IMR-90 (cell line): ENCODE measurements around the gene CDS1. TPM values are rescaled to one million over a fixed set of nuclear protein-coding genes. Genes with fewer than 3 reads are reported as not detected.

Source experiments
- ATAC-seq: fragments of 200-7000 bp; cut with Tn5 transposase; 2 replicates; pipeline ENCODE4 v1.9.1; 2020; ENCODE audit warnings: low read depth, mild to moderate bottlenecking, moderate library complexity
- BruUV-seq: library from RNA; stranded (reverse); fragments of 400-500 nt; replicated peaks from 2 replicates; lab custom pipeline; 2021; lab: Mats Ljungman, UMichigan
- CTCF ChIA-PET: fragments of 300-600 bp; formaldehyde crosslinking; extraction: SDS; loops from one replicate; lab custom pipeline; 2021; ENCODE audit warnings: antibody characterized with exemption; lab: Yijun Ruan, JAX
- POLR2A ChIA-PET: fragments of 300-600 bp; sonication (Branson Sonifier 250); formaldehyde crosslinking; loops from one replicate; lab custom pipeline; 2022; ENCODE audit warnings: antibody characterized with exemption; ENCODE audit not compliant: unreplicated experiment; lab: Charles Lee
- DNase-seq: peaks from one replicate; pipeline ENCODE4 v3.0.0; 2013
- H2AFZ ChIP-seq: replicated peaks from 2 replicates; pipeline ENCODE3; 2013; ENCODE audit warnings: low read length, mild to moderate bottlenecking; ENCODE audit not compliant: poor library complexity
- H2AK5ac ChIP-seq: 2 replicates; pipeline ENCODE4 v1.6.1; 2013; ENCODE audit warnings: low read depth, low read length, inconsistent platforms
- H2AK9ac ChIP-seq: replicated peaks from 2 replicates; pipeline ENCODE3; 2013; ENCODE audit warnings: mild to moderate bottlenecking, low read depth, low read length, moderate library complexity; ENCODE audit not compliant: poor library complexity
- H2BK120ac ChIP-seq: 2 replicates; pipeline ENCODE4 v1.6.1; 2013; ENCODE audit warnings: low read depth, low read length, inconsistent platforms
- H2BK15ac ChIP-seq: 3 replicates; pipeline ENCODE4 v1.6.1; 2013; ENCODE audit warnings: low read depth, low read length, inconsistent platforms
- H2BK20ac ChIP-seq: 2 replicates; pipeline ENCODE4 v1.6.1; 2013; ENCODE audit warnings: low read depth, mild to moderate bottlenecking, inconsistent platforms, low read length, moderate library complexity
- H2BK5ac ChIP-seq: 2 replicates; pipeline ENCODE4 v1.6.1; 2013; ENCODE audit warnings: mild to moderate bottlenecking, low read depth, low read length, inconsistent platforms; ENCODE audit not compliant: poor library complexity, severe bottlenecking
- H3K14ac ChIP-seq: replicated peaks from 2 replicates; pipeline ENCODE4 v1.6.1; 2013; ENCODE audit warnings: low read depth, low read length, inconsistent platforms
- H3K18ac ChIP-seq: 2 replicates; pipeline ENCODE4 v1.6.1; 2013; ENCODE audit warnings: low read depth, low read length, control low read depth
- H3K23ac ChIP-seq: 2 replicates; pipeline ENCODE4 v1.6.1; 2013; ENCODE audit warnings: low read depth, low read length, inconsistent platforms
- H3K27ac ChIP-seq: 2 replicates; pipeline ENCODE4 v1.5.1; 2013; ENCODE audit warnings: mild to moderate bottlenecking, control low read depth, low read length; ENCODE audit not compliant: insufficient read depth
- H3K27me3 ChIP-seq: 2 replicates; pipeline ENCODE4 v1.6.1; 2013; ENCODE audit warnings: low read length; ENCODE audit not compliant: control insufficient read depth, insufficient read depth
- H3K36me3 ChIP-seq: 2 replicates; pipeline ENCODE4 v1.6.1; 2013; ENCODE audit warnings: low read length, mixed read lengths; ENCODE audit not compliant: control insufficient read depth, insufficient read depth
- H3K4ac ChIP-seq: 2 replicates; pipeline ENCODE4 v1.6.1; 2013; ENCODE audit warnings: low read depth, low read length, inconsistent platforms
- H3K4me1 ChIP-seq: 2 replicates; pipeline ENCODE4 v1.6.1; 2013; ENCODE audit warnings: low read length, mixed read lengths; ENCODE audit not compliant: control insufficient read depth, insufficient read depth
- H3K4me2 ChIP-seq: 2 replicates; pipeline ENCODE4 v1.6.1; 2013; ENCODE audit warnings: low read depth, mild to moderate bottlenecking, control low read depth, low read length, moderate library complexity
- H3K4me3 ChIP-seq: 2 replicates; pipeline ENCODE4 v1.5.1; 2013; ENCODE audit warnings: low read depth, mild to moderate bottlenecking, control low read depth, low read length, moderate library complexity; ENCODE audit not compliant: insufficient read depth
- H3K56ac ChIP-seq: 2 replicates; pipeline ENCODE4 v1.6.1; 2013; ENCODE audit warnings: low read length, inconsistent platforms; ENCODE audit not compliant: insufficient read depth; ENCODE audit errors: extremely low read depth
- H3K79me1 ChIP-seq, 2 experiments: 2 replicates each; pipeline ENCODE4 v1.6.1; 2013; ENCODE audit warnings: low read length in 2 of 2, inconsistent platforms in 1 of 2, low read depth in 1 of 2
- H3K9ac ChIP-seq: 2 replicates; pipeline ENCODE4 v1.6.1; 2013; ENCODE audit warnings: low read depth, low read length, control low read depth
- H3K9me1 ChIP-seq: 2 replicates; pipeline ENCODE4 v1.6.1; 2013; ENCODE audit warnings: low read length, inconsistent platforms; ENCODE audit not compliant: insufficient read depth
- H3K9me3 ChIP-seq: 2 replicates; pipeline ENCODE4 v1.6.1; 2013; ENCODE audit warnings: low read length; ENCODE audit not compliant: control insufficient read depth, insufficient read depth
- H4K20me1 ChIP-seq: 2 replicates; pipeline ENCODE4 v1.6.1; 2013; ENCODE audit warnings: low read length, inconsistent platforms; ENCODE audit not compliant: insufficient read depth
- H4K5ac ChIP-seq: 2 replicates; pipeline ENCODE4 v1.6.1; 2013; ENCODE audit warnings: mild to moderate bottlenecking, low read depth, low read length, control low read depth
- H4K8ac ChIP-seq, 2 experiments: 2 replicates each; pipeline ENCODE4 v1.6.1; 2013; ENCODE audit warnings: low read depth in 2 of 2, low read length in 2 of 2, control low read depth in 1 of 2, inconsistent platforms in 1 of 2
- H4K91ac ChIP-seq: 2 replicates; pipeline ENCODE4 v1.6.1; 2013; ENCODE audit warnings: low read depth, low read length, inconsistent platforms; ENCODE audit not compliant: insufficient read depth
- BHLHE40 ChIP-seq: fragments of 150-350 bp; IDR thresholded peaks from 2 replicates; pipeline ENCODE4 v1.6.1; 2016; ENCODE audit warnings: mild to moderate bottlenecking, low read depth, low read length
- CEBPB ChIP-seq: IDR thresholded peaks from 2 replicates; pipeline ENCODE4 v1.6.1; 2012; ENCODE audit warnings: low read depth, low read length, improper control_type of control experiment
- CHD1 ChIP-seq: IDR thresholded peaks from 2 replicates; pipeline ENCODE4 v1.6.1; 2012; ENCODE audit warnings: low read depth, low read length, improper control_type of control experiment
- CTCF ChIP-seq: conservative IDR thresholded peaks from 2 replicates; pipeline ENCODE4 v1.5.1; 2012; ENCODE audit warnings: mild to moderate bottlenecking, low read depth, low read length, improper control_type of control experiment
- FOS ChIP-seq: fragments of 150-350 bp; IDR thresholded peaks from 2 replicates; pipeline ENCODE4 v1.6.1; 2016; ENCODE audit warnings: low read depth, low read length
- MAFK ChIP-seq: IDR thresholded peaks from 2 replicates; pipeline ENCODE4 v1.6.1; 2012; ENCODE audit warnings: low read depth, low read length, improper control_type of control experiment
- MAZ ChIP-seq: IDR thresholded peaks from 2 replicates; pipeline ENCODE4 v1.6.1; 2012; ENCODE audit warnings: low read depth, mild to moderate bottlenecking, low read length, improper control_type of control experiment, moderate library complexity, borderline replicate concordance
- MXI1 ChIP-seq: IDR thresholded peaks from 2 replicates; pipeline ENCODE4 v1.6.1; 2012; ENCODE audit warnings: low read depth, mild to moderate bottlenecking, low read length, moderate library complexity, borderline replicate concordance
- NFE2L2 ChIP-seq: fragments of 150-350 bp; IDR thresholded peaks from 2 replicates; pipeline ENCODE4 v1.6.1; 2016; ENCODE audit warnings: low read depth, mild to moderate bottlenecking, low read length
- POLR2A ChIP-seq: IDR thresholded peaks from 2 replicates; pipeline ENCODE4 v1.6.1; 2012; ENCODE audit warnings: mild to moderate bottlenecking, low read depth, low read length
- RAD21 ChIP-seq: IDR thresholded peaks from 2 replicates; pipeline ENCODE4 v1.6.1; 2012; ENCODE audit warnings: low read length, improper control_type of control experiment
- RCOR1 ChIP-seq: IDR thresholded peaks from 2 replicates; pipeline ENCODE4 v1.6.1; 2012; ENCODE audit warnings: mild to moderate bottlenecking, low read length, improper control_type of control experiment; ENCODE audit not compliant: insufficient replicate concordance
- RFX5 ChIP-seq: IDR thresholded peaks from 2 replicates; pipeline ENCODE4 v1.8.0; 2012; ENCODE audit warnings: low read depth, mild to moderate bottlenecking, low read length, moderate library complexity
- SMC3 ChIP-seq: fragments of 150-350 bp; IDR thresholded peaks from 2 replicates; pipeline ENCODE4 v1.6.1; 2016; ENCODE audit warnings: low read depth, mild to moderate bottlenecking, antibody characterized with exemption, low read length, moderate library complexity
- WGBS, 2 experiments: methylation state at CpG; one replicate each; pipeline versions ENCODE4 v1.1.5 to v1.1.7; 2013; ENCODE audit warnings: missing lambda C conversion rate in 2 of 2; ENCODE audit not compliant: insufficient read length in 1 of 2; ENCODE audit errors: extremely low coverage in 2 of 2; 5-methylcytosine and 5-hydroxymethylcytosine counted together
- dilution Hi-C: fragments of 300-500 bp; cut with HindIII; formaldehyde crosslinking; loops from one replicate; pipeline ENCODE4 v1.14.3; 2018; ENCODE audit warnings: low sequenced_read_pairs; ENCODE audit not compliant: unreplicated experiment
- in situ Hi-C: fragments of 300-500 bp; cut with MboI; formaldehyde crosslinking; loops from 3 replicates; pipeline ENCODE4 v1.14.3; 2019; ENCODE audit warnings: low sequenced_read_pairs, inconsistent platforms, mixed read lengths
- intact Hi-C: fragments of 100-400 bp; cut with micrococcal nuclease; formaldehyde crosslinking; loops from 2 replicates; pipeline ENCODE4 v1.10.0; 2022
- polyA plus RNA-seq, 3 experiments: library from polyadenylated mRNA; depleted of rRNA; stranded (reverse); fragments of >200 nt; gene quantifications; 2 replicates each; pipeline ENCODE4 v1.2.3, GENCODE V29; 2012; ENCODE audit warnings: low replicate concordance in 1 of 3
- total RNA-seq: library from RNA; depleted of rRNA; stranded (reverse); fragments of >200 nt; gene quantifications from 2 replicates; pipeline ENCODE4 v1.2.3, GENCODE V29; 2012
- TF ChIP-seq, protein P1 (sequence below): fragments of 150-350 bp; IDR thresholded peaks from 2 replicates; pipeline ENCODE4 v1.6.1; 2017; ENCODE audit warnings: mild to moderate bottlenecking, antibody characterized with exemption, low read length, low read depth
- TF ChIP-seq, protein P2 (sequence below): fragments of 150-350 bp; IDR thresholded peaks from 2 replicates; pipeline ENCODE4 v1.6.1; 2016; ENCODE audit warnings: low read depth, mild to moderate bottlenecking, low read length, moderate library complexity, borderline replicate concordance

The CDS1 gene
- total and polyA plus RNA-seq, 2 of the 4 experiments (the other 2 are of a cell fraction) = under 0.01 to 0.02 TPM

GRCh38 chr4:84660606-84661005, 77.7 kb downstream of the CDS1 start:
- Histone ChIP-seq H4K91ac (no peak overlapping the region), H3K4me2 (no peak overlapping the region), H3K4me1 (no peaks in the 10 kb centered on the region), H4K20me1 (no peaks in the 10 kb centered on the region), H3K23ac (no peak overlapping the region), H4K8ac (no peak overlapping the region), H3K9ac (no peak overlapping the region), H3K27me3 (no peaks in the 10 kb centered on the region), H2AK5ac (no peak overlapping the region), H3K56ac (no peak overlapping the region), H3K18ac (no peak overlapping the region), H3K14ac (no peak overlapping the region), H2BK120ac (no peak overlapping the region), H2AK9ac (no peak overlapping the region), H3K4ac (no peak overlapping the region), H3K9me1 (no peaks in the 10 kb centered on the region), H3K4me3 (no peak overlapping the region), H3K9me3 (peaks cover 2% of the 10 kb centered on the region; the same call in 1 of the 2 replicates), H2AFZ (no peak overlapping the region), H2BK5ac (no peak overlapping the region), H3K27ac (no peak overlapping the region), H4K5ac (no peak overlapping the region), H3K36me3 (no peaks in the 10 kb centered on the region), H3K79me1 (no peaks in the 10 kb centered on the region), H2BK15ac (no peak overlapping the region), H2BK20ac (no peak overlapping the region)
- TF ChIP-seq RFX5 (no peak), SMC3 (no peak), RAD21 (no peak), BHLHE40 (no peak), RCOR1 (no peak), FOS (no peak), CEBPB (no peak), CHD1 (no peak), CTCF (no peak), MXI1 (no peak), NFE2L2 (no peak), MAFK (no peak), POLR2A (no peak), MAZ (no peak)
- TF ChIP-seq, protein P1, sequence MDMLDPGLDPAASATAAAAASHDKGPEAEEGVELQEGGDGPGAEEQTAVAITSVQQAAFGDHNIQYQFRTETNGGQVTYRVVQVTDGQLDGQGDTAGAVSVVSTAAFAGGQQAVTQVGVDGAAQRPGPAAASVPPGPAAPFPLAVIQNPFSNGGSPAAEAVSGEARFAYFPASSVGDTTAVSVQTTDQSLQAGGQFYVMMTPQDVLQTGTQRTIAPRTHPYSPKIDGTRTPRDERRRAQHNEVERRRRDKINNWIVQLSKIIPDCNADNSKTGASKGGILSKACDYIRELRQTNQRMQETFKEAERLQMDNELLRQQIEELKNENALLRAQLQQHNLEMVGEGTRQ = no peak
- TF ChIP-seq, protein P2, sequence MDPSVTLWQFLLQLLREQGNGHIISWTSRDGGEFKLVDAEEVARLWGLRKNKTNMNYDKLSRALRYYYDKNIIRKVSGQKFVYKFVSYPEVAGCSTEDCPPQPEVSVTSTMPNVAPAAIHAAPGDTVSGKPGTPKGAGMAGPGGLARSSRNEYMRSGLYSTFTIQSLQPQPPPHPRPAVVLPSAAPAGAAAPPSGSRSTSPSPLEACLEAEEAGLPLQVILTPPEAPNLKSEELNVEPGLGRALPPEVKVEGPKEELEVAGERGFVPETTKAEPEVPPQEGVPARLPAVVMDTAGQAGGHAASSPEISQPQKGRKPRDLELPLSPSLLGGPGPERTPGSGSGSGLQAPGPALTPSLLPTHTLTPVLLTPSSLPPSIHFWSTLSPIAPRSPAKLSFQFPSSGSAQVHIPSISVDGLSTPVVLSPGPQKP = no peak
- POLR2A ChIA-PET = no interaction called here
- in situ Hi-C loops = no loop called here
- no peak for ATAC-seq
- DNase-seq = no peak
- CTCF ChIA-PET = no interaction called here
- WGBS, 2 experiments = no CpG with 5 or more reads among the region's 3 CpGs
- intact Hi-C loops = no loop called here
- BruUV-seq = no TSS peak
- dilution Hi-C loops = no loop called here
